Fibroblast of upper back skin (primary cell): ENCODE results near the gene MIPOL1.
"Not testable (repeated sequence)": the region's sequence is repeated elsewhere in the genome, so short reads cannot be mapped to it uniquely, and the experiment has no call there.

Source experiments
- DNase-seq: peaks from one replicate; pipeline ENCODE4 v3.0.0-alpha.2; 2013

Gene MIPOL1

DNA sequence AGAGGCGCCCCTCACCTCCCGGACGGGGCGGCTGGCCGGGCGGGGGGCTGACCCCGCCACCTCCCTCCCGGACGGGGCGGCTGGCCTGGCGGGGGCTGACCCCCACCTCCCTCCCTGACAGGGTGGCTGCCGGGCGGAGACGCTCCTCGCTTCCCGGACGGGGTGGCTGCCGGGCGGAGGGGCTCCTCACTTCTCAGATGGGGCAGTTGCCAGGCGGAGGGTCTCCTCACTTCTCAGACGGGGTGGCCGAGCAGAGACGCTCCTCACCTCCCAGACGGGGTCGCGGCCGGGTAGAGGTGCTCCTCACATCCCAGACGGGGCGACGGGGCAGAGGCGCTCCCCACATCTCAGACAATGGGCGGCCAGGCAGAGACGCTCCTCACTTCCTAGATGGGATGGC lies 357.9 kb downstream of the MIPOL1 start:
- DNase-seq: not testable (repeated sequence)

DNA sequence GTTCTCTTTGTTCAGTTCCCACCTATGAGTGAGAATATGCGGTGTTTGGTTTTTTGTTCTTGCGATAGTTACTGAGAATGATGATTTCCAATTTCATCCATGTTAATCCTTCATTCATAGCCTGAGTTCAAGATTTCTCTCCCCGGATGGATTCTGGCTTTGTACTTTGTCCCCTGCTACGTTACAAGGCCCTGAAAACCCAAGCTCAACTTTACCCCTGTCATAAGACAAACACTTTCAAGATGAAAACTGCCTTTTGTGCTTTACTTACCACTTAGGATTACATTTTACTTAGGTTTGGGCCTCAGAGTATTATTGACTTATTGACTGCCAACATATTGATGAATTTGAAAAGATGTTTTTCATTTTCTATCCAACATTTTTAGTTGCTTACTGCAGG lies 361.0 kb downstream of the MIPOL1 start:
- no peak for DNase-seq

DNA sequence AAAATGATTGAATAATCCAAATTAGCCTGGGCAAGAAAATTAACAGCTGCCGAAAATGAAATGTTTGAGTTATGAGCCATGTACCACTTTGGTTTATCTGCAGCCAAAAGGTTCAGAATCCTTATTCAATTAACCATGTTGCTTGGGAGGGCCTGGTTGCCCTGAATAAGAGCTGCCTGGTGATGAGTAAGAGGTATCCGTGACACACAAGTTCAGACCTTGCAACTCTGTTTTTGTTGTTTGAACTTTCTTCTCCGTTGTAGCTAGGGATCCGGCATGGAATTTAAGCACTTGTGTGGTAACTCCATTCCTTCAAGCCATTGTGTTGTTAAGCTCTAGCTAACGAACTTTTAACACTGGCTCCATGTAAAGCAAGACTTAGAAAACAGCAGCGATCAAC lies 361.6 kb downstream of the MIPOL1 start:
- DNase-seq: no peak

DNA sequence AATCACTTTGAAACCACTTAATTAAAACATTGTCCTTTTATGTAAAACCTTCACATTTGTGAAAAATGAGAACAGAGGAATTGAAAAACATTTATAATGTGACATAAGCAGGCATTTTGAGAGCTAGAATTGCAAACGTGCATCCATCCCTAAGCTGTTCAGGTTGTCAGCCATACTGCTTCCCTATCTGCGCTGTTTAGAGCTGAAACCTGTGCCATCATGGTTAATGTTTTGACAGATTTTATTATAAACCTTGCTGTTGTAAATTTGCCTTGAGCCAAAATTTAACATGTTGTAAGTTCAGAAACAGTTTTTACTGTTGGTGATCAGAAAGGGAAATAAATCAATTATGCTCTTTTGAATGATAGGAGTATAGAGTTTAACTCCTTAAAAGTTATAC lies 365.5 kb downstream of the MIPOL1 start:
- no peak for DNase-seq

DNA sequence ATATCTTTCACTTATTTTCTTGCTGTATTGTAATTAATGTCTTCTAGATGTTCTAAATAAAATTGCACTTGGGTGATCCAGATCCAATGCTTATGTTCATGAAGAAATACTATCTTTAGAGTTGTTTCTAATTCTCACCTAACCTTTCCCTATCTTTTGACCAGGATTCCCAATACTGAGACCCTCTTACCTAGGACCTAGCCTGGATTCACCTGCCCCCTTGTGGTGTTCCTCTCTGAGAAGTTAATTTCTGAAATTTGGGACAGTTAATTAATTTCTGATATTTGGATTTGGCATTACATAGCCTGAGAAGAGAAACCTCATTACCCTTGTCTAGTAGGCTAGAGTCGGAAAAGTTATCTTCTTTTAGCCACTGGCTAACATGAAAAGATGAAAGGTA lies 367.8 kb downstream of the MIPOL1 start:
- no peak for DNase-seq

DNA sequence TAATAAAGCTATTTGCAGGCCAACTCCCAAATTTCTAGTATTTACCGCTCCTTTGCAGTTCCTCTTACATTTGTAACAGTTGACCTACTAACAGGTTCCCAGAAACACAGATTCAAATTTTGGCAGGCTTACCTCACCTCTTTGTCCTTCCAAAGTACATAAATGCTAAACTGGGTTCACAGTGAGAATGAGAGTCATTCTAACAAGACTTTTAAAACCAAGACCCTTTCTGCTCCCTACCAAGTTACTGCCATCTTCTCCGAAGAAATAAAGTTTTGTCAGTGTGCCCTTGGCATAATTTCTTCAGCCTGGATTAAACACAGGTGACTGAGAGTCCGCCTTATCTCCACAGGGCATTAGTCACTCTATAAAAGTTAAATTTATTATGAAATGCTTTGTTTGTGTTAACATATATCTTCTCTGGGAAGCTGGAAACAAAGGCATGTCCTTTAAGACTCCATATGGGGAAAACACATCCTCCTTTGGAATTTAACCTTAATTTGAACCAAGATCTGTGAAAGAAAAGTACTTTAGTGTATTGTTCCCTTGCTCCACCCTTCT lies 369.2 kb downstream of the MIPOL1 start:
- no peak for DNase-seq

DNA sequence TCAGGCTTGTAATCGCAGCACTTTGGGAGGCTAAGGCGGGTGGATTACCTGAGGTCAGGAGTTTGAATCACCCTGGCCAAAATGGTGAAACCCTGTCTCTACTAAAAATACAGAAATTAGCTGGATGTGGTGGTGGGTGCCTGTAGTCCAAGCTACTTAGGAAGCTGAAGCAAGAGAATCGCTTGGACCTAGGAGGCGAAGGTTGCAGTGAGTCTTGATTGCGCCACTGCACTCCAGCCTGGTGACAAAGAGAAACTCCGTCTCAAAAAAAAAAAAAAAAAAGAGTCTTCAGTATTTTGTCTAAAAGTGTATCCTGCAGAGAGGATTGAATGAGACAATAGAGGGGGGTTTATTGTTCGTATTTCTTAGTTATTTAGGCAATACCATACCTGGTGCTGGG lies 372.0 kb downstream of the MIPOL1 start:
- no peak for DNase-seq

DNA sequence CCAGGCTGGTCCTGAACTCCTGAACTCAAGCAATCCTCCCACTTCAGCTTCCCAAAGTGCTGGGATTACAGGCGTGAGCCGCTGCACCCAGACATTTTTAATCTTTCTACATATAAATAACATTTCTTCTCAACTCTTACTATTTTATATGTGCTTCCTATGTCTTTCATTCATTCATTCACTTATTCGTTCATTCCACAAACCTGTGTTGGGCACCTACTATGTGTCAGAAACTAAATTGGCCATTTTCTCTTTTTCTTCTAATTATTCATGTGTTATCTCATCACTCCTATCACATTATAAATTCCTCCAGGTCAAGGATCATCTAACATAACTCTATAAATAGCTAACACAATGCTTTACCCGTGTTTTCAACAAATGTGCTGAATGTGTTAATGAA lies 373.7 kb downstream of the MIPOL1 start:
- no peak for DNase-seq

DNA sequence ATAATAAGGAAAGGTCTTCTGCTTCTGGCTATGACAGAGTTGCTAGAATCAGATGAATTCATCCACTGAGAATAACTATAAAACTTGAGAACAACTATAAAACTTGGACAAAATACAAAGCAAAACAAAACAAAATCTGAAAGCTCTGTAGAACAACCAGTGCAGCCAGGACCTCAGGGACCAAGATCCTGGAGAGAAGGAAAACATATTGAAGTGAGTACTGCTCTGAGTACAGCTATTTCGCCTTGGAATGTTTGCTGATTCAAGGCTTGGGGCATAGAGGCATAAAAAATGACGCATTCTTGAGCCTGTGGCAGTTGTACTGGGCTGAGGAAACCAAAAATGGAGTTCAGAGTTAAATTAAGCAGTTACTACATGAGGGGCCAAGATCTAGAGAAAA lies 375.6 kb downstream of the MIPOL1 start:
- DNase-seq: no peak

DNA sequence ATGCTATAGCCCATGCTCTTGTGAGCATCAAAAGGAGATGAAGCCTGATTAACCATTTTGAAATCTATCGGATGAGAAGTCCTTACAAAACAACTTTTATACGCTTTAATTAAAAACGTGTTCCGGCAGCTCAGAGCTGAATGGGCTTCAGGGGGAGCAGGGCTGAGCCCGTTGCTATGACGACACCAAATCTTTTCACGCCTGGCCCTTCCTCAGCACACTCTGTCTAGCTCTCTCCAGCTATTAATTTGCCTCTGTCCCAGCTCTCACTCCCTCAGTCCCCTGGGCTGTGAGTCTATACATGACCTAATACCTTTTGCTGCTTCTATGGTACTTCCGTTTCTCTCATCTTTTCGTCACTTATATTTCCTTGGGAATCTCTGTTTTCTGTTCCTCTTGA lies 381.5 kb downstream of the MIPOL1 start:
- DNase-seq: no peak

DNA sequence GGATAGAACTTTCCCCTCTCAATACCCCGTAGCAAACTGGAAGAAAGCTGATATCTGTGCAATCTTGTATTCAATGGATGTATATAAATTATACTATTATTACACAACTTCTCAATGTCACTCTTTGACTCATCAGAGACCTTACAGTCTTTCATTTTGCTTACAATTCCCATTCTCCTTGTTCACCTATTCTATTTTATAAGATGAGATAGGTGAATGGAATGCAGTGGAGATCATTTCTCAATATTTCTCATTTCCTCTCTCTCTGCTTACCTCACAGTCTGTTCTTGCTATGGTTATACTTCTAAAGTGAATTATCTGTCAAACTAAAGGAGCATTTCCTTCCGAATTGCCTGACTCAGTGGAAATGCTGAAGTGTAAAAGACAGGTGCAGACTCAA lies 382.4 kb downstream of the MIPOL1 start:
- no peak for DNase-seq

DNA sequence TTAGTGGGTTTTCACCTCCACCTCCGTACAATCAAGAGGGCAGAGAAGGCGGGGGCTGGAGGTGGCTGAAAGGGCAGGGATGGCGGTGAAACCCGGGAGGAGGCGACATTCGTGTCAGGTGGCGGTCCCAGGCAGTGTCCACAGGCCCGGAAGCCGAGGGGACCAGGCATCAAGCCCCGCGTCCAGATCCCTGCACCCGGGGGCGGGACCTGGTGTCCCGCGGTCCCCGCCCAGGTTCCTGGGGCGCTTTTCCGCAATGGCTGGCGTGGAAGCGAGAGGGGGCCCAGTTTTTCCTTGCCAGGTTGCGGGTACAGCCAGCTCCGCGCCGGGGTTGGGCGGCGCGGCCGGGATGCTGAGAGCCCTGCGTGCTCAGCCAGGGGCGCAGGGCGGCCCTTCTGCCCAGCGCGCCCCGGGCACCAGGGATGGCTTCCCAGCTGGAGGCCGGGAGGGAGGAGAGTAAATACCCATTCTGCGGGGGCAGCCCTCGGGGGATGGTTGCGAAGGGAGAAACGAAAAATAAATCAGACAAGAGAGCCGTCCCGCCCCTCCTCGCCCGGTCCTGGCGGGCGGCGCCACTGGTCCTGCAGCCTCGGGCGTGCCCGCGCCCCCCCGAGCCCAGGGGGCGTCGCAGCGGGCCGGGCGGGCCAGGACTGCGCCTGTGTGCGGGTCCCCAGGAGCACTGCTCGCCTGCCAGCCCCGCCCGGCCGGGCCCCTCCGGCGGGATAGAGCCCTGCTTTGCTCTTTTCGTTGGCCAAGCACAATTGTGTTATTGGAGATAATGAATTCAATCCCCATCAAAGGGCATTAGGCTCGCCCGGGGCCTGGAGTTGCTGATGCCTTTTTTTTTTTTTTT lies 385.8 kb downstream of the MIPOL1 start:
- no peak for DNase-seq

DNA sequence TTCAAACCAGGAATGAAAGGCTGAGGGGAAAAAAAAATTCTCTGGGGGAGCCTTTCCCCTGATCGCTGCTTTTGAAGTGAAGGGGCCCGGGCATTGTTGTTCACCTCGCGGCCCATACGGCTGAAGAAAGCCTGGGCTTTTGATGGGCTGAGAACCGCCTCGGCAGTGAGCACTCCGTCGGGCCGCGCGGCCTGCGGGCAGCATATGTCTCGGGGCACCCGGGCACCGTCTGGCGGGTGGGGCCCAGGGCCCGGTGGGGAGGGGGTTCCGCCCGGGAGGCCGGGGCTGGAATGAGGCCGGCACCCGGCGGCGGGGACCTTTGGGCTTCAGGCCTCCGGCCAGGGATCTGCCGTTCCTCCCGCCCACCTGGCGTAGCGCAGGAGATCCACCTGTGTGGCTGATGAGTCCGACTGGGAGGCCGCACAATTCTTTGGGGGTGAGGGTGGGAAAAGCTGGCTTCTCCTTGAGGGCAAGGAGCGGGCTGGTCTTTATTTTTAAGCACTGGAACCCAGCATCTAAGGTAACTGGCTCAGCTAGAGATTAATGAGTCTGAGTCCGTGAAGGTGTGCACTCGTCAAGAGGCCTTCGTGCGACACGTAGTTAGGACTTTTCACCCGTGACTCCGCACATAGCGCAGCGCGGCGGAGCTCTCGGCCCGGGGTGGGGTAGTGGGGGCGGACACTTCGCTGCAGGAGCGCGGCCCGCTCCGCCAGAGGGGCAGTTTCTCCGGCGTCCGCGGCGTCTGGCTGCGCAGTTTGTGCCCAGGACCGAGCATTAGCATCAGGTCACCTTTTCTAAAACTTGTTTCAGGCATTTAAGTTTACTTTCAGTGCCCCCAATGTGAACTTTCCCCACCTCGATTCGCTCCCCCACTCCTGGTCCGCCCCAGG lies 386.7 kb downstream of the MIPOL1 start:
- DNase-seq: no peak

DNA sequence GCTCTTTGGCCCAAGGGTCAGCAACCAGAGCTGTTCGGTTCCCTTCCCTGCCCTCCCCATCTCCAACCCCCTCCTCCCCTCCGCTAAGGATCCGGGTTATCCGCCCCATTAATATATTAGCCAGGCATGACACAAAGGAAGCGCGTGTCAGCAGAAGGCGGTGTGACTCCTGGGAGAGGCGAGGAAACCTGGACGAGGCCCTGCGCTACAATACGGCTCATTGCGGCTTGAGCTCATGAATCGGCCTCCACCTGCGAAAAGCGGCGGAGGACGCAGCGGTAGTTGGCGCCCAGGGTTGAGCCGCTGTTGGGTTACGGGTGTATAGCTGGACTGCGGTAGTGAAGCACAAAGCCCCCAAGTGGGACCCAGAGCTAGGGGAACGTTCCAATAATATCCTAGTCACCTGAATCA lies 387.4 kb downstream of the MIPOL1 start:
- no peak for DNase-seq

DNA sequence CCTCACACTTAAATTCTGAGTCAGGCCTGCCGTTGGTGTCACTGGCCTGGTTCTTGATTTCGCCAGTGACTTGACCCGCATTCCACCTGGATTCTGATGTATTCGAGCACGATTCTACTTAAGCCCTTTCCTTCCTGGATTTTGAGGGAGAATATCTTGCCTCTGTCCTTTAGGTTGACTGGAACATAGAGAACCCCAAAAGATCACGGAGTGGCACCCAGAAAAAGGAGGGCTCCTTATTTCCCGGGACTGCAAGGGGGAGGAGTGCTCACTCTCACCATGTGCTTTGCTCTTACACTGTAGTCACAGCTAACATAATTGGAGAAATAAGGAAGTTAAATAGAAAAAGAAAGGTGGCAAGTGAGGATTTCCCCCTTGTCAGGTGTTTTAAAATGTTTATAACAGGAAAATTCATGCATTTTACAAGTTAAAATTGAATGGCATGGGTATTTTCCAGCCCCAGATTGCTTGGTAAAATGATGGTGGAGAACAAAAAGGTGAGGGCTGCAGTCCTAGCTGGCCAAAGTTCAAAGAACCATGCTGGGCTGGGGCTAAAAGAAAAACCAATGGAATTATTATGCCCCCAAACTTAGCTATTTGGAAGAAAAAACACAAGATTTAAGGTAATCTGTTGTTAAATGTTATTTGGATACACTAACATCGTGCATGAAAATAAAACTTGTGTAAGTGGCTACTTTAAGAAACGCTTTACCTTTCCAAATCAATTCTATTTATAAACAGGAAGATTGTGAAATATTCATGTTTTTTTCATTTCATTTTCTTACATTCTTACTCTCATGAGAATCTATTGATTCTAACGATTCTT lies 388.4 kb downstream of the MIPOL1 start:
- no peak for DNase-seq

DNA sequence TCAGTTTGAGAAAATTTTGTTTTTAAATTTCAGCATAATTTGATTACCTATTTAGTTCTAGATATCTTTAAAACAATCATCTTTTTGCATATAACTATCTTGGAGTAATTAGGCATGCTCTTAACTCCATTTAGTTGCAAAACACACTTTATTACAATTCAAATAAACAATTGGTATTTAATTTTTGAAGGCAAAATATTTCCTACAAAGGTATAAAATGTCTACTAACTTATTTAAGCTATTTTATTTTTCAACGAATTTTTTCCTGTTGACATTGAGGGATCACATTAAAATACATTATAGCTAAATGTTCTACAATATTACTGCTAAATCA lies 389.0 kb downstream of the MIPOL1 start:
- DNase-seq: no peak

DNA sequence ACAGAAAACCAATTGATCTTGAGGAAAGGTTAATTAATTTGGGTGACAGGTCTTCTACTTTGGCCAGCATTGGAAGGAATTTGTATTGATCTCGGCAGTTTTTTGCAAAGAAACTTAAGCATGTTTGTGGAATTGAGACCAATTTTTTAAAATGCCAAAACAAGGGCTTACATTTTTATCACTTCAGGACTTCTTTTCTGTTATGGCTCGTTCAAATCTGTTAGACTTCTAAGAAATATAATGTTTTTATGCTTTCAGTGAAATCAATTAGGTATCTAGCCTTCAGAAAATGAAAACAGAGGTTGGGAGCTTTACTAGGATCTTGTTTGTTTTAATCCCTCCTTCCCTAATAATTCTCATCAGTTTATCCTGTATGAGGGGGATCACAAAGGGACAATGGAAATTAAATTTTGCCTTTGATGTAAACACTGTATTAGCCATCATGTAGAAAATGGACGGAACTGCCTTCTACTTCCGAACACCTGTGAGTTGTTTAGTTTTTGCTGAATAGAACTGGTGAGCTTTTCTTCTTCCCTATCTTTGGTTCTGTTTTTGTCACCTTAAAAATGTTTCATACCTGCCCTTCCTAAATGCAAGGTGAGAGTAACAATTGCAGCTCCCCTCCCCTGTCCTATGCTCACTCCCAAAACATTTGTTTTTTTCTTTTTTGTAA lies 389.5 kb downstream of the MIPOL1 start:
- no peak for DNase-seq

DNA sequence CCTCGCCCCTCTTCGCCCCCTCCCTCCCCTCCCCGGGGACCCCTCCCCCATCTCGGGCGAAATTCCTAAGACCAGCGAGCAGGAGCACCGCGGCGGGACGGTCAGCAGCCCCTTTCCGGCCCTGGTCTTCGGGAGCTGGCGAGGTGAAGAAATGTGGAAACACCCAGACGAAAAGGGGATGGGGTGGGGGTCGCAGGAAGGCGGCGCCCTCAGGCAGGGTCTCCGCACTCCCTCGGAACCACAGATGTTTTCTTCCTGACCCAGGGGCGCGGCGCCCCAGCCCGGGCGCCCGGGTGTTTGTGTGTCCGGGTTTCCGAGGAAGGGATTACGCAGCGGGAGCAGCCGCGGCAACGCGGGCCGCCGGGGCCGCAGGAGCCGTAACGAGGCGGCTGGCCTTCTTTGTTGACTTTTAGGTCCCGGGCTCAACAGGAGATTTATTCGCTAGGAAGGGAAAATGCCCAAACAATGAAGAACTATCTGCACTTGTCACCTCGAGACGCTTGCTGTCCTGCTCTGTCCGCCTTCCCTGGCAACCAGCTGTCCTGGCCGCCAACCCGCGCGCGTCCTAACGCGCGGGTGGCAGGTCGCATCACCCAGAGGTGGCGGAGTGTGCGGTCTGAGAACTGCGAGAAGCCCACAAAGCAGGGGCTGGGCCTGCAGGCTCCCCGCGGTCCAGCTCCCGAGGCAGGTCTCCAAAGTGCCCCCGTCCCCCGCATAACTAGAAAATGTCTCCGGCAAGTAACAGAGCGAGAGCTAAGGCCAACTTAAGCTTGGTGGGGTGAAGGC lies 390.3 kb downstream of the MIPOL1 start:
- DNase-seq: no peak

DNA sequence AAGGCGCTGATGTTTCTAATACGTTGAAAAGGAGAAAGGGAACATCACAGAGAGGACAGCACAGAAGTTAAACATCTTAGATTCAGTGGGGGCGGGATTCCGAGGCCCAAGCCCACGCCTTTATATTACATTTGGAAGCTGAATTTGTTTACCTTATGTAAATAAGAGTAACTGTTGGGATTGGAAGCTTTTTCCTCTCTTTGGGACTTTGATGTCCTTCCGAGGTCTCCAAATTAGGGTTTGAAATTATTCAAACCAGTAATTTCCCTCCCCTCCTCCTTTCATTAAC lies 390.9 kb downstream of the MIPOL1 start:
- DNase-seq: no peak

DNA sequence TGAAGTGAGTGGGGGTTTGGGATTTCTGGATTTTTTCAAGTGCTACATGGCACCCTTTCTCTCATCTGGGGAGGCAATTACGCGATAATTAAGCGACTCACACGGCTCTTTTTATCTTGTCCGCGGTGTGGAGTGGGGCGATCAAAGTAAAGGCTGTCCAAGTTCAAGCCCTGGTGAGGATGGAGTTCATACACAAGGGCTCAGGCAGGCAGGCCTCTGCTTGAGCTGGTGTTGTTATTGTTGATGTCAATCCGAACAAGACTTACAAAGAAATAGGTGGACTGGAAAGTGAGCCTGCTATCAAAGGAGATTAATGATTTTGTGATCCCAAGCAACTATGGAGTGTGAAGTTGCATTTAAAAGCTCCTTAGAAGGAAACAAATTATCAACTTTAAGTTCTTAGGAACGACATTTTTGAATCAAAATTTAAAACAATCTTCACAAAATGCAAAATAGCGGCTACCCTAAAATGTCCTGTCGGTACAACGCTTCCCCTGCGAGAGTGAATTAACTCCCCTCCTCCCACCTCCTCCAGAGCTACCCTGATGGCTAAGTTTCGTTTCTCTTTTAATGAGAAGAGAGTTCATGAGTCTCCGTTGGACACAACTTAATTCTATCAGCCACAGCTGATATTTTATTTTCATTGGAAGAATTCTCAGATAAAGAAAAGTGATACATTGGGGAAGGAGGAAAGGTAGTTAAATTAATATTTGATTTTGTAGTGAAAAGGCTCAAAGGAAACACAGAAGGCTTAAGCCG lies 391.4 kb downstream of the MIPOL1 start:
- DNase-seq: no peak
